ENCODE measurements around the gene TUBGCP3.
"Not testable (repeated sequence)": the region's sequence is repeated elsewhere in the genome, so short reads cannot be mapped to it uniquely, and the experiment has no call there.

Gene TUBGCP3

DNA sequence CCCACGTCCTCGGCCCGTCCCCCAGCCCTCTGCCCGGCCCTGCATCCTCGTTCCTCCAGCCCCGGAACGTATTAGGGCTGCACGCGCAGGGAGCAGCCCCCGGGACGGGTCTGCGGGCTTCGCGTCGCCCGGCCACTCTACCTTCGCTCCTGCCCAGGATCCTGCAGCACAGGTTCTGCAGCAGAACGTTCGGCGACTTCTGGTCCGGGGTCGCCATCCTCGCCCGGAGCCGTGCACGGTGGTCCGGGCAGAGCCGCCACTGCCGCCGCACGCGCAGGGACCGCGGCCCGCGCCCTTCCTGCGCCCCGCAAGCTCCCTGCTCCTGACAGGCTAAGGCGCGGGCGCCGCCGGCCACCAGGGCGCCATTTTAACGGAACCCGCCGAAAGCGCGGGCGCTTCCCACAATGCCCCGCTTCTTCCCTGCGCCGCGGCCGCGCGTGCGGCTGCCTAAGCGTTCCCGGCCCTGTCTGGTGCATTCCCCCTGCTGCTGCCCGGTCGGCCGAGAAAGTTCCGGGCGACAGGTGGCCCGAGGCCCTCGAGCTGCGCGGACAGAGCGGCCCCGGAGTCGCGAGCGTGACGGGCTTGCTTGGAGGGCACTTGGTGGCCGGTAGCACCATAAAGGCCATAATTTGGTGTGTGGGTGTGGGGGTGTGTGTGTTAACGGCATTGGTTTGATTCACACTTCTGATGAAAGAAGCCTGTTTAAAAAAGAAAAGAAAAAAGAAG lies at the start of gene TUBGCP3:
TUBGCP3 (minus strand) TSS at position 390 of the 726 bp plus-strand sequence; CDS start at position 217, 173 bp downstream.
- DNase-seq (ENCODE audit: low spot score): peak; percentile 77

DNA sequence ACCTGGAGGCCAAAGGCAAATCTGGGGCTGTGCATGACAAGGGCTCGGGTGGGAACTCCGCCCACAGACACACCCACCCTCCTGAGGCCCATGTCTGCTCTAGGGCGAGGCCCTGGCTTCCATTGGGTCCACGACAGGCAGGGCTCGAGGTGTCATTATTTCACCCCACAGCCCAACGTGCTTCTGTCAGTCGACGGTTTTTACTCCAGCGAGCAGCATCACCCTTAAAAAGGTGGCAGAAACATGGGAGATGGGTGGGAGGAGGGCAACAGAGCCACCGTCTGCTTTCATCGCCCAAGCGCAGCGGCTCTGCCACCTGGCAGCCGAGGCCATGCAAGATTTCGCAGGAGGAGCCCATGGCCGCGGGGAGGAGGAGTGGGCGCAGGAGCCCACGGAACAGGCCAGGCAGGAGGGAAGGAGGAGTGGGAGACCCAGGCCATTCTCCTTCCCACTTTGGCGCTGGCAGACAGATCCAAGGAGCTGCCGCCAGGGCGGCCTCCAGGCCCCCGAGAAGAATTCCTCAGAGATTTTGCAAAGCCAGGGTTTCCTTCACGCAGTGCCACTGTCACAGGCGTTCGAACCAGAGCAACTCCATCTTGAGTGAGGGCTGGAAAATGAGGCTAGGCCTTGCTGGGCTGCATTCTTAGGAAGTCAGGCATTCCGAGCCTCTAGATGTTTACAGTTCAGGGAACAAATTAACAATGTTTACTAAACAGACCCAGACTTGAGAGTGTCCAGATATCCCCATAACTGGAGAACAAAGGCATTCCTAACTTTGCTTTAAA lies 49.3 kb upstream of the TUBGCP3 start:
- DNase-seq (ENCODE audit: low spot score): no peak

DNA sequence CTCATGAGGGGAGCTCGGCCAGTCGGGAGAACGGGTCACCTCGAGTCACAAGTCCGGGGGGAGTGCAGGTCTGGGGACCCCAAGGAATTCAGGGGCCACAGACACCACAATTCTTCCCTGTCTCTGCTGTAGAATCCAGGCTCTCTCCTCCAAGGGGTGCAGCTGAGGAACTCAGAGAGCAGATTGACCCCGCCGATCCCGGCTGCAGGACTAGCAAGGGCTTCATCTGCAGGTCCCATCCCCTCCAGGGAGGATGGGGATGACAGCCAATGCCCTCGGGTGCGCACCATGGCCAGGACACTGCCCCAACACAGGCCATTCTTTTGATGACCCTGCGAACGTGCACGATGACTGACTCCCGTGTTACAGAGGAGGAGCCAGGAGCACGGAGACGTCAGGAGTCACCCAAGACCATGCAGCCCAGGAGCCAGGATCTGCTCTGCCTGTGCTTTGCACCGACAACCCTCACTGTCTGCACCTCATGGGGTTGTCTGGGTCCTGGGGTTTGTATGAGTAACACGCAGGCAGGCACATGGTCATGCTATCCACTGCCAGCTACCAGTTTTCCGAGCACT lies 48.5 kb upstream of the TUBGCP3 start:
- DNase-seq (ENCODE audit: low spot score): no peak

DNA sequence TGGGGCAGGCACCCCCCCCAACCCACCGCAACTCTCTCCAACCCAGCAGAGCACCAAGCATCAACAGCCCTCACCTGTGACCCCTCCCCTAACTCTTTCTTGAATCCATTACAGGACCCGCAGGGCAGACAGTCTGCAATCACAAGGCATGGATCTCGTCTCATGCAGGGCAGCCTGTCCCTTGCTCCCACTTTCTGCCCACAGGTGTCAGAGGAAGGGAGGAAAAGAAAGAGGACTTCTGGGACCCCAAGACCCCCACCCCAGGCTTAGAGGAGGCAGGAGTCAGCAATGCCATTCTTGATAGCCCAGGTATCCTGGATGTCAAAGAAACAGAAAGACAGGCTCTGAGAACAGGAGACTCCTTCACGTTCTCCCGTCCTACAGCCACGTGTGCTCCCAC lies 47.4 kb upstream of the TUBGCP3 start:
- no peak for DNase-seq (ENCODE audit: low spot score)

- DNase-seq (ENCODE audit: low spot score): no peak
These were observed 46.1 kb upstream of the TUBGCP3 start for GRCh38 chr13:112634102-112634501.

DNA sequence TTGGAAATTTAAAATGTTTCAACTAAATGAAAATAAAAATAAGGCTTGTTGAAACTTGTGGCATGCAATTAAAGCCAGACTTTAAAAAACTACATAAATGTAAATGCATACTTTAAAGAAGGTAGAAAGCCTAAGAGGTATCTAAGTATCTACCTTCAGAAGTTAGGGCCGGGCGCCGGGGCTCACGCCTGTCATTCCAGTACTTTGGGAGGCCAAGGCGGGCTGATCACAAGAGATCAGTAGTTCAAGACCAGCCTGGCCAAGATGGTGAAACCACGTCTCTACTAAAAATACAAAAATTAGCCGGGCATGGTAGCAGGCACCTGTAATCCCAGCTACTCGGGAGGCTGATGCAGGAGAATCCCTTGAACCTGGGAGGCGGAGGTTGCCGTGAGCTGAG lies 42.3 kb upstream of the TUBGCP3 start:
- DNase-seq (ENCODE audit: low spot score): not testable (repeated sequence)

DNA sequence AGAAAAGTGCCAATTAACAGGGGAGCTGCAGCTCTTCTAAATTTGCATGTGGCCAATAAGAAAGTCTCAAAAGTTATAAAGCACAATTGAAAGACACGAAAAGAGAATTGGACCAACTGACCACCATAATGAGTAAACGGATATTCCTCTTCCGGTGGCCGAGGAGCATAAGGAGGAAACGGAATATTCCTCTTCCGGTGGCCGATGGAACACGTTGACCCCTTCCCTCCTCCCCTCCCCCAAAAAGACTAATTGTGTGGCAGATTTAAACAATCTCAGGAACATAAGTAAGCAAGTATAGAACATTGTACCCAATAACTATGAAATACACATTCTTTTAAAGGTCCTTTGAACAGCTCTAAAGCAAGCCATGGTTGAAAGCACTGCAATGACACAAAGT lies 41.2 kb upstream of the TUBGCP3 start:
- no peak for DNase-seq (ENCODE audit: low spot score)

DNA sequence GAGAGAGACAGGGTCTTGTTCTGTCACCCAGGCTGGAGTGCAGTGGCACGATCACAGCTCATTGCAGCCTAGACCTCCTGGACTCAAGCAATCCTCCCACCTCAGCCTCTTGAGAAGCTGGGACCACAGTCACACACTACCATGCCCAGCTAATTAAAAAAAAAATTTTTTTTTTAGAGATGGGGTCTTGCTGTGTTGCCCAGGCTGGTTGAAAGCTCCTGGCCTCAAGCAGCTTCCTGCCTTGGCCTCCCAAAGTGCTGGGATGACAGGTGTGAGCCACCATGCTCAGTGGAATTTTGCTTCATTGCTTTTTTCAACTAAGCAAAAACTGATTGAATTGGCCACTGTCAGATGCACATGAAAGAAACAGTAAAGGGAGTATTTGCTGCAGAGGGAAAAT lies 39.7 kb upstream of the TUBGCP3 start:
- DNase-seq (ENCODE audit: low spot score): not testable (repeated sequence)

DNA sequence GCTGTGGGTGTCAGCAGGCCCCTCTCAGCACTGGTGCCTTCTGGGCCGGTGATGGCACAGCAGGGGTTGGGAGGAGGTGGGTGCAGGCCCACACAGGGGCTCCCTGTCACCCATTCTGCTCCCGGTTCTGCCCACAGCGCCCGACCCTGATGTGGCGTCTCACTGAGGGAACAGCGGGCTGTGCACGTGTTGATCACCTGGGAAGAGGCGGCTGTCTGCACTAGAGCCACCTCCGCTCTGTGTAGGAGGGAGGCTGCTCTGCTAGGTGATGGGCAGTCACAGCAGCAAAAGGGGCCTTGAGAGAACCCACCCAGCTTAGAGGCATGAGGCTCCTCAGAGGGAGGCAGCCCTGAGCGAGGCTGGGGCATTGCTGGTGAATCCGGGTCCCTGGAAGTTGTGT lies 39.2 kb upstream of the TUBGCP3 start:
- DNase-seq (ENCODE audit: low spot score): no peak

GRCh38 chr13:112626761-112627160 lies 38.8 kb upstream of the TUBGCP3 start:
- DNase-seq (ENCODE audit: low spot score): no peak

GRCh38 chr13:112626124-112626523 lies 38.2 kb upstream of the TUBGCP3 start:
- no peak for DNase-seq (ENCODE audit: low spot score)

GRCh38 chr13:112625698-112626097 lies 37.7 kb upstream of the TUBGCP3 start:
- DNase-seq (ENCODE audit: low spot score): no peak

GRCh38 chr13:112624602-112625430 lies 36.9 kb upstream of the TUBGCP3 start:
- no peak for DNase-seq (ENCODE audit: low spot score)

- DNase-seq (ENCODE audit: low spot score): no peak
These were observed 36.1 kb upstream of the TUBGCP3 start for GRCh38 chr13:112624040-112624439.

DNA sequence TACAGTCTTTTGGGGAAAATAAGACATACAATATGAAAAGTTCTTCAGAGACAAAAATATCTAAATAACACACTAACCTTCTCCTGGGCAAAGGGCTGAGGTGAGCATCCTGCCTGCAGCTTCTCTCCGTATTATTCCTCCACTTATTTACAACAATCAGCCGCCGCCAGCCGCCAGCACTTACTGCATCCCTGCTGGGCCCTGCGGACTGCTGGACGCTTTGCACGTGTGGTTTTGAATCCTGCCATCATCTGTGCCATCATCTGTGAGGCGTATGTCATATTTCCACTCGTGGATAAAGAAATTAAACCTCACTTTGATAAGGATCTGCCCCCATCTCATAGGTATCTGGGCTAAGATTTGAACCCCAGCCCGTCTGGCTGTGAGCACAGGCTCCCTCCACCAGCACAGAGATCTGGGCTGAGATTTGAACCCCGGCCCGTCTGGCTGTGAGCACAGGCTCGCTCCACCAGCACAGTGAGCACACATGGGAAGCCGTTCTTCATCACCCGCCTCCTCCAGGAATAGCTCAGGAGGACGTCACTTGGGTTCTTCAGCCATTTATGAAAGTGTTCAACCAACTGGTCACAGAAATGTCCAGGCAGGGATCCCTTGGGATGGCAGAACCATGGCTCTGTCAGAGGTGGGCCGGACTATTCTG lies 35.2 kb upstream of the TUBGCP3 start:
- DNase-seq (ENCODE audit: low spot score): no peak

GRCh38 chr13:112622375-112622774 lies 34.4 kb upstream of the TUBGCP3 start:
- no peak for DNase-seq (ENCODE audit: low spot score)

GRCh38 chr13:112619730-112620631 lies 32.0 kb upstream of the TUBGCP3 start:
- no peak for DNase-seq (ENCODE audit: low spot score)

- no peak for DNase-seq (ENCODE audit: low spot score)
These were observed 30.5 kb upstream of the TUBGCP3 start for GRCh38 chr13:112618501-112618900.

- no peak for DNase-seq (ENCODE audit: low spot score)
These were observed 29.9 kb upstream of the TUBGCP3 start for GRCh38 chr13:112617754-112618375.

All from CD4-positive, alpha-beta T cell treated with Interleukin-2 at 100 ng/mL for 4 hours (primary cell).